Right kidney (tissue), 1 donor: ENCODE results near the gene IVL.

ENCODE experiments used
- DNase-seq: peaks from one replicate; pipeline ENCODE4 v3.0.0-alpha.2; 2016

The IVL gene

GRCh38 chr1:152888126-152888525 is 20.2 kb upstream of the IVL start:
- no peak for DNase-seq

- no peak for DNase-seq
Measured at GRCh38 chr1:152899027-152899426, 9.3 kb upstream of the IVL start.

- no peak for DNase-seq
Measured at GRCh38 chr1:152899883-152900282, 8.5 kb upstream of the IVL start.

GRCh38 chr1:152901631-152902030 is 6.7 kb upstream of the IVL start:
- DNase-seq, result no peak

GRCh38 chr1:152902636-152903035 is 5.7 kb upstream of the IVL start:
- DNase-seq, result no peak

- no peak for DNase-seq
Measured at GRCh38 chr1:152904688-152905440, 3.5 kb upstream of the IVL start.

GRCh38 chr1:152906023-152906565 is 2.3 kb upstream of the IVL start:
- DNase-seq, result no peak

GRCh38 chr1:152909206-152909605 is 860 bp downstream of the IVL start:
- DNase-seq, result no peak

GRCh38 chr1:152912471-152912870 is 4.1 kb downstream of the IVL start:
- DNase-seq, result no peak

- DNase-seq, result no peak
Measured at GRCh38 chr1:152912900-152913299, 4.6 kb downstream of the IVL start.

GRCh38 chr1:152917794-152918193 is 9.4 kb downstream of the IVL start:
- no peak for DNase-seq

GRCh38 chr1:152919071-152919470 is 10.7 kb downstream of the IVL start:
- no peak for DNase-seq

GRCh38 chr1:152924191-152924590 is 15.8 kb downstream of the IVL start:
- DNase-seq, result no peak

GRCh38 chr1:152926091-152926490 is 17.7 kb downstream of the IVL start:
- no peak for DNase-seq

- DNase-seq, result no peak
Measured at GRCh38 chr1:152928671-152929070, 20.3 kb downstream of the IVL start.

GRCh38 chr1:152932170-152932811 is 23.9 kb downstream of the IVL start:
- DNase-seq, result no peak

- no peak for DNase-seq
Measured at GRCh38 chr1:152933196-152933595, 24.9 kb downstream of the IVL start.

GRCh38 chr1:152940614-152941013 is 32.3 kb downstream of the IVL start:
- DNase-seq, result no peak

- DNase-seq, result no peak
Measured at GRCh38 chr1:152941037-152941711, 32.8 kb downstream of the IVL start.

- no peak for DNase-seq
Measured at GRCh38 chr1:152942161-152942560, 33.8 kb downstream of the IVL start.

GRCh38 chr1:152946248-152946647 is 37.9 kb downstream of the IVL start:
- DNase-seq, result no peak

- no peak for DNase-seq
Measured at GRCh38 chr1:152946651-152947256, 38.4 kb downstream of the IVL start, which contains the start of gene SPRR5. SPRR5 (plus strand) TSS chr1:152947206; CDS start chr1:152948555, 1,349 bp downstream.

GRCh38 chr1:152951711-152952110 is 43.4 kb downstream of the IVL start:
- no peak for DNase-seq
